ENCODE data around the gene TMEM87B.

TMEM87B gene

DNA sequence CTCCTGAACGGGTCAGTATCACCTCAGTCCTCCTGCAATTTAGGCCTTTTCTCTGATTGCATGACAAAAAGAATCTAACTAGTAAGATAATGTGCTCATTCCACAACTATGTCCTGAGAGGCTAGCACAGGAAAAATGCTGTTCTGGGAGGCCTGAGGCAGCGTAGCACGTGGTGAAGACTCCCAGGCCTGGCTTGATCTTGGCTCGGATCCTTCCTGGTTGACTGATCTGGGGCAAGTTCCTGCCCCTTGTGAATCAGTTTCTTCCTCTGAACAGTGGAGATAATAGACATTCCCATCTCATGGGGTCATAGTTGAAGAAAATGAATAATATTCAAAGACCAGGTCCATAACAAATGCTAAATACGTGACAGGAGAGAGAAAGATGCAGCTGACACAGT is 95.4 kb downstream of the TMEM87B start:
- H3K27ac ChIP-seq = peak overlapping the region in 1 of 2 donors; percentile 48
- intact Hi-C loops (cut with DNase I; ENCODE audit: low total_unique reads) = no loop called here
- no peak overlapping the region for H3K4me3 ChIP-seq
- TF ChIP-seq, protein P1, sequence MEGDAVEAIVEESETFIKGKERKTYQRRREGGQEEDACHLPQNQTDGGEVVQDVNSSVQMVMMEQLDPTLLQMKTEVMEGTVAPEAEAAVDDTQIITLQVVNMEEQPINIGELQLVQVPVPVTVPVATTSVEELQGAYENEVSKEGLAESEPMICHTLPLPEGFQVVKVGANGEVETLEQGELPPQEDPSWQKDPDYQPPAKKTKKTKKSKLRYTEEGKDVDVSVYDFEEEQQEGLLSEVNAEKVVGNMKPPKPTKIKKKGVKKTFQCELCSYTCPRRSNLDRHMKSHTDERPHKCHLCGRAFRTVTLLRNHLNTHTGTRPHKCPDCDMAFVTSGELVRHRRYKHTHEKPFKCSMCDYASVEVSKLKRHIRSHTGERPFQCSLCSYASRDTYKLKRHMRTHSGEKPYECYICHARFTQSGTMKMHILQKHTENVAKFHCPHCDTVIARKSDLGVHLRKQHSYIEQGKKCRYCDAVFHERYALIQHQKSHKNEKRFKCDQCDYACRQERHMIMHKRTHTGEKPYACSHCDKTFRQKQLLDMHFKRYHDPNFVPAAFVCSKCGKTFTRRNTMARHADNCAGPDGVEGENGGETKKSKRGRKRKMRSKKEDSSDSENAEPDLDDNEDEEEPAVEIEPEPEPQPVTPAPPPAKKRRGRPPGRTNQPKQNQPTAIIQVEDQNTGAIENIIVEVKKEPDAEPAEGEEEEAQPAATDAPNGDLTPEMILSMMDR (IDR thresholded peaks at IDR 0.05) = no peak
- H3K36me3 ChIP-seq = no peaks in the 10 kb centered on the region
- peaks cover 0 to 14% (median 0%) of the 10 kb centered on the region in 4 donors for H3K4me1 ChIP-seq
- no peaks in the 10 kb centered on the region for H3K27me3 ChIP-seq
- H3K9me3 ChIP-seq = no peaks in the 10 kb centered on the region
- DNase-seq = peak in 1 of 2 donors; percentile 68

DNA sequence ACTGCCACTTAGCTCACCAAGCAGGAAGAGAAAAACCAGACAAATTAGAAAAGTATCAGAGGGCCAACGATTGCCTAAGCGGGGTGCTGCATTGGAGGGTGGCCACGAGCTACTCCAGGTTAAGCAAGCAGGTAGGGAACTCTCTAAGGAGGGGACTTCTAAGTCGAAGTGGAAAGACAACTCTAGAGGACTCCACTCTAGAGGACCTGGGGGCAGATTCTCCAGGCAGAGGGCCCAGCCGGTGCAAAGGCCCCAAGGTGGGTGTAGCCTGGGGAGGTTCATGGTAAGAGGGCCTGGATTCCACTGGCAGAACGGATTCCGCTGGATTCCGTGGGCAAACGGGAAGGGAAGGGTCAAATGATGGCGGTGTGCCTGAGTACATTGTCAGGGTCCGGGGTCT is 95.8 kb downstream of the TMEM87B start:
- peak in 1 of 2 donors; percentile 43 for DNase-seq
- TF ChIP-seq, protein P1 (IDR thresholded peaks at IDR 0.05) = no peak
- intact Hi-C loops (cut with DNase I; ENCODE audit: low total_unique reads) = no loop called here
- Histone ChIP-seq H3K9me3 (no peaks in the 10 kb centered on the region), H3K27me3 (no peaks in the 10 kb centered on the region), H3K4me1 (peaks cover 0 to 14% (median 0%) of the 10 kb centered on the region in 4 donors), H3K4me3 (no peak overlapping the region), H3K36me3 (no peaks in the 10 kb centered on the region), H3K27ac (peak overlapping the region in 1 of 2 donors; percentile 48)

DNA sequence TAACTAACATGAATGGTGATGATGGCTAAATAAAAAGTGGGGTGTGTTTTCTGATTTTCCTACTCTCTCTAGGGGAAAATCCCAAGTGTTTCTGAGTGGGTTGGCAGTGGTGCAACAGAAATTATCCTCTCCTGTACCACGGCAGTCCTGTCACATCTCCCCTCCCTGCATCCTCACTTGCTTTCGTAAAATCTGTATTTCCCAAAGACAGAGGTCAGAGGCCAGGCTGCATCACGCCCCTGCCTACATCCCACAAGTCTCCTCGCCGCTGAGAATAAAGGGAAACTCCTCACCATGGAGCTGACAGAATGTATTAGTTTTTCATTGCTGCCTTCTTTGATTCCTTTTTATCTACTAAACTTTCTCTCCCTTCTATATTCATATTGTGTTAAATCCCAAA is 96.2 kb downstream of the TMEM87B start:
- Histone ChIP-seq H3K4me3 (no peak overlapping the region), H3K36me3 (no peaks in the 10 kb centered on the region), H3K9me3 (no peaks in the 10 kb centered on the region), H3K27ac (no peak overlapping the region), H3K27me3 (no peaks in the 10 kb centered on the region), H3K4me1 (peaks cover 0 to 14% (median 0%) of the 10 kb centered on the region in 4 donors)
- intact Hi-C loops (cut with DNase I; ENCODE audit: low total_unique reads) = no loop called here
- DNase-seq = peak in 1 of 2 donors; percentile 17
- TF ChIP-seq, protein P1 (IDR thresholded peaks at IDR 0.05) = no peak

DNA sequence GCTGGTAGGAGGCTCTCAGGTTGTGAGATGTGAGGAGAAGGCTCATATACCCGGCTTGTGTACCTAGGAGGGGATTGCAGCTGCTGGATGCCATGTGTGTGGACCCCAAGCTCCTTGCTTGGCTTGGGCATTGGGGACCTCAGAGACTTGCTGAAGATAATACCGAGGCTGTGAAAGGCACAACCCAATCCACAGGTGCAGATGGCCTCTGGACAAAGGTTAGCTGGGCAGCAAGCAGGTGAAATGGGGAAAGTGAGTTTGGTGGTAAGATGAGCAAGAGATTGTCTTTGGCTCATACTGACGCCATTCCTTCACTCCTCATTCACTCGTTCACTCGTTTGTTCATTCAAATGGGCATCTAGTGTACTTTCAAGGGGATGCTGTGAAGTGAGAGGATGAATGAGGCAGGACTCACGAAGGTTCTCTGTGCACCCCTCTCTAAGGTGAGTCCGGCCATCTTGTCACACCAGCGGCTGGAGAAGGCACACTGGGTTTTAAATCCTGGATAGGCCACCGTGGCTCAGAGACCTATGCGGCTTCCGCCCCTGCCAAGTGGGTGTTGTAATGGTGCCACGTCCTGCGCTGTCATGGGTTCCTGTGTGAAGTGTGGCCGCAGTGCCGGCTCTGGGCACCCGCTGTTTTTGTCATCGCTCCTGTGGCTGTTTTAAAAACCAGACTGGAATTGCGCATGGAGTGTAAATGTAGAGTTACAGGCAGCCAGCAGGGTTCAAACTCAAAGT is 96.8 kb downstream of the TMEM87B start:
- Histone ChIP-seq H3K4me3 (no peak overlapping the region), H3K27me3 (no peaks in the 10 kb centered on the region), H3K36me3 (no peaks in the 10 kb centered on the region), H3K27ac (no peak overlapping the region), H3K9me3 (no peaks in the 10 kb centered on the region), H3K4me1 (peaks cover 0 to 14% (median 0%) of the 10 kb centered on the region in 4 donors)
- intact Hi-C loops (cut with DNase I; ENCODE audit: low total_unique reads) = no loop called here
- peak in 1 of 2 donors; percentile 28 for DNase-seq
- TF ChIP-seq, protein P1 (IDR thresholded peaks at IDR 0.05) = no peak

DNA sequence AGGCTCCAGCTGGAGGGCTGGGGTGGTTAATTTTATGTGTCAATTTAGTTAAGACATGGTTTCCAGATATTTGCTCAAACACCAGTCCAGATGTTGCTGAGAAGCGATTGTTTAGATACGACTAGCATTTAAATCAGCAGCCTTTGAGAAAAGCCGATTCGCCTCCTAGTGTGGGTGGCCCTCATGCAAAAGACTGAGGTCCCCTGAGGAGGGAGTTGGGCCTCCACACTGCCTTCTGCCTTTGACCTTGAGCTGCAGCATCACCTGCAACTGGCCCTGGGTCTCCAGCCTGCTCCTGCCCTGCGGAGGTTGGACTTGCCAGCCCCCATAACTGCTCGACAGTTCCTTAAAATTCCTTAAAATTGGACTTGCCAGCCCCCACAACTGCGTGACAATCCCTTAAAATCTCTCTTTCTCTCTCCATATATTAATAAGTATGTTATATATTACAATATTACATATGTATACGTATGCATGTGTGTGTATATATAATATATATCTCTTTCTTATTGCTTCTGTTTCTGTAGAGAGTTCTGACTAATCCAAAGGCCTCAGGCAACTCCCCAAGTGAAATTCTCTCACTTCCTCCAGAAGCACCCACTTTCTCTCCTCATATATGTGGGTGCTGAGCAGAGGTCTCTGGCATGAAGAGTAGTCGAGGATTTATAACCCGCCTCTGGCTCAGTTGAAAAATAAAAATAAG is 97.6 kb downstream of the TMEM87B start:
- Histone ChIP-seq H3K9me3 (no peaks in the 10 kb centered on the region), H3K36me3 (no peaks in the 10 kb centered on the region), H3K4me1 (peaks cover 0 to 10% (median 0%) of the 10 kb centered on the region in 4 donors), H3K4me3 (no peak overlapping the region), H3K27ac (no peak overlapping the region), H3K27me3 (no peaks in the 10 kb centered on the region)
- TF ChIP-seq, protein P1 (IDR thresholded peaks at IDR 0.05) = no peak
- intact Hi-C loops (cut with DNase I; ENCODE audit: low total_unique reads) = no loop called here
- peak in 1 of 2 donors; percentile 40 for DNase-seq
